Esophagus mucosa (tissue), 1 donor: ENCODE results near the gene SEC61G. TPM values are rescaled to one million over a fixed set of nuclear protein-coding genes. Genes with fewer than 3 reads are reported as not detected.

ENCODE experiments used
- ATAC-seq: fragments of 200-7000 bp; cut with Tn5 transposase; one replicate; pipeline ENCODE4 v1.9.1; 2020
- total RNA-seq: library from RNA; stranded (reverse); gene quantifications from one replicate; pipeline ENCODE4 v1.2.4, GENCODE V29; 2023
- donor health status: DM: yes; HTN: yes; CAD: no.

The SEC61G gene
- total RNA-seq, 1 donor from 2014 or later, result 71.4 TPM

DNA sequence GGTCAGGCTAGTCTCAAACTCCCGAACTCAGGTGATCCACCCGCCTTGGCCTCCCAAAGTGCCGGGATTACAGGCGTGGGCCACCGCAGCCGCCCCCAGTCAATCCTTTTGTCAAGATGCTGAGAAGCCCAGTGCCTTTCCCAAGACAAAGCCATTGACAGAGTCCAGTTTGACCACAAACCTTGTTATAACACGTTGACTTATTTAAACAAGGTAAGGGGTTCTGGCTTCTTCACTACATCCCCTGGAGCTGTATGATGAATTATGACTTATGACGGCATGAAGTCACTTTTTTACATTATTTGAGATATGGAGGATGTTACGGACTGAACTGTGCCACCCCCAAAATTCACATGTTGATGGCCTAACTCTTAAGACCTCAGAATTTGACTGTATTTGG lies 5.8 kb upstream of the SEC61G start:
- no peak for ATAC-seq

DNA sequence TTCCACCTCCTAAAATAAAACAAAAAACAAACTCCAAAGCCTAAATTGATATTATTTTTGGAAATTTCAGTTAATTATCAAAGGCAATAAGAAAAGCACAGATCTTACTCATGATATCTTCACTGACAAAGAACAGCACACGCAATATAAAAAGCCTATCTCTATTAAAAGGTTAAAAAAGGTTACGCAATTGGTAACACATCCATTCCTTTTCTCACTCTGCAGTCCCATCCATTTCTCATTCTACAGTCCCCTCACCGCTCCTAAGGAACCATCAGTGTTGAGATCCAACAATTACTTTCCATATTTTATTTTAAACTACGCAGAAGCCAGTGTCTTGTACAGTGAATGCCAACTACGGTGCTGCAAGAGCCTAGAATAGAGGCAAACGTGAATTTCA lies 1.3 kb downstream of the SEC61G start:
- ATAC-seq, result no peak

GRCh38 chr7:54749200-54749599 lies 9.8 kb downstream of the SEC61G start:
- ATAC-seq, result no peak

GRCh38 chr7:54747234-54747633 lies 11.8 kb downstream of the SEC61G start:
- no peak for ATAC-seq

- ATAC-seq, result no peak
Observed at GRCh38 chr7:54743580-54743979, 15.4 kb downstream of the SEC61G start.

- ATAC-seq, result no peak
Observed at GRCh38 chr7:54738737-54739136, 20.3 kb downstream of the SEC61G start.

DNA sequence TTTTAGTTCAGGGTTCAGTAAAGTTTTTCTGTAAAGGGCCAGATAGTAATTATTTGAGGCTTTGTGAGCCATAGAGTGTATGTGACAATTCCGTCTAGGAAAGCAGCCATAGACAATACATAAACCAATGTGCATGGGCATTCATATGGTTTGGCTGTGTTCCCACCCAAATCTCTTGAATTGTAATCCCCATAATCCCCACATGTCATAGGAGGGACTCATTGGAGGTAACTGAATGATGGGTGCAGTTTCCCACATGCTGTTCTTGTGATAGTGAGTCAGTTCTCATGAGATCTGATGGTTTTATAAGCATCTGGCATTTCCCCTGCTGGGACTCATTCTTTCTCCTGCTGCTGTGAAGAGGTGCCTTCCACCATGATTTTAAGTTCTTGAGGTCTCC lies 29.9 kb downstream of the SEC61G start:
- no peak for ATAC-seq

- no peak for ATAC-seq
Observed at GRCh38 chr7:54728411-54728810, 30.6 kb downstream of the SEC61G start.

DNA sequence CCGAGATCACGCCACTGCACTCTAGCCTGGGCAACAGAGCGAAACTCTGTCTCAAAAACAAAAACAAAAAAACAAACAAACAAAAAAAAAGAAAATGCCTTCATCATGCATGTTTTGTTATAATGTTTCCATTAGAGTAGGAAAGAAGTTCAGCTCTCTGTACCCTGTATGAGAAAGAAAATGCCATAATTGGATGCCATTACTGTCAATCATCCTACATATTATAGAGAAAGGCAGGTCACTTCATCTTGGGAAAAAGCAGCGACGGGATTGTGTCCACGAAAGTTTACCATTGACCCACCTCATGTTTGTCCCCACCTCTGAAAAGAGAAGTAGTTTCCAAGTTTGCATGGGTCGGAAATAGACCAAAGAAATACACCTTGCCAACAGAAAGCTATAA lies 33.8 kb downstream of the SEC61G start:
- ATAC-seq, result no peak

DNA sequence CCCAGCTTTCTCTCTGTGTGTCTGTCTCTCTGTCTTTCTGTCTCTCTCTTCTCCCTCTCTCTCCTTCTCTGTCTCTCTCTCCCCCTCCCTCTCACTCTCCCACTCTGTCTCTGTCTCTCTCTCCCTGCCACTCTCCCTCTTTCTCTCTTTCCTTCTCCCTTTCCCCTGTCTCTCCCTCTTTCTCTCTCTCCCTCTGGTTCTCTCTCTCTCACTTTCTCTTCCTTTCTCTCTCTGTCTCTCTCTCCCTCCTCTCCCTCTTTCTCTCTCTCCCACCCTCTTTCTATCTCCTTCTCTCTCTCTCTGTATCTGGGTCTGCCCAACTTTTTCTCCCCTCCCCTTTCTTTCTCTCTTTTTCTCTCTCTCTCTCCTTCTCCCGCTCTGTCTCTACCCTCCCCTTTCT lies 36.5 kb downstream of the SEC61G start:
- no peak for ATAC-seq

DNA sequence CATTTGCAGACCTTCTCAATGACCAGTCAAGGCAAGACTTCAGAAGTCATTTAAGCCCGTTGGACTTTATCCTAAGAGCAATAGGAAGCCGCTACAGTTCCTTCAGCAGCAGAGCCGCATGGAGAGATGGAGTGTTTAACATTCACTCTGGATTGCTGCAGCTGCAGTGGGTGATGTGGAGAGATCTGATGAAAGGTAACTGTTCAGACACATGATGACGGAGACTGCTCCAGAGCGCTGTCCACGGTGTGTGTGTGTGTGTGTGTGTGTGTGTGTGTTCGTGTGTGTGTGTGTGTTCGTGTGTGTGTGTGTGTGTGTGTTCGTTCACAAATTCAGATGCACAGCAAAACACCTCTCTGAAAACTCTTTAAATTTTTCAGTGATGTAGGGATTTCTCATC lies 37.0 kb downstream of the SEC61G start:
- no peak for ATAC-seq

DNA sequence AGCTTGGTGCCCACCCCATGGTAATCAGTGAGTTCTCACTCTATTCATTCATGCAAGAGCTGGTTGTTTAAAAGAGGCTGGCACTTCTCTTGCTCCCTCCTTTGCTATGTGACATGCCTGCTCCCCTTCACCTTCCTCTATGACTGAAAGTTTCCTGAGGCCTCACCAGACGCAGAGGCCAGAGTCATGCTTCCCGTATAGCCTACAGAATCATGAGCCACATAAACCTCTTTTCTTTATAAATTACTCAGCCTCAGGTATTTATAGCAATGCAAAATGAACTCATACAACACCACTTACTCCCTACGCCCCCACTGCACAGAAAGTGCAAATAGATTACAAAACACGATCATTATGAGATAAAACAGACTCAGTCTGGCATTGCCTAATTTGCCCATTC lies 39.0 kb downstream of the SEC61G start:
- ATAC-seq, result no peak

DNA sequence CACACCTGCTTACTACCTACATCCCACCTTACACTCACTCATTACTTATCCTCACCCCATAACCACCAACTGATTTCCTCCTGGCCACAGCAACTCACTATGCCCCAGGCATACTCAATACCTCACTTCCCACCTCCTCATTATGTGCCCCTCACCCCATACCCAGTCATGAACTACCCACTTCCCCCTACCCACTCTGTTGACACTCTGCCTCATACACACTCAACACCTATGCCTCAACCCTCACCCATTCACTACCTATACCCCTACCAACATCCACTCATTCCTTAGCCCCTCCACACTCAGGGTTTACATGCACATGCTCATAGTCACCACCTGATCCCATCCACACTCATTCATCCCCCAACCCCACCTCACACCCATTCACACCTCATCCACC lies 39.6 kb downstream of the SEC61G start:
- ATAC-seq, result no peak

- peak; percentile 80 for ATAC-seq
Observed at GRCh38 chr7:54712820-54713219, 46.2 kb downstream of the SEC61G start.

DNA sequence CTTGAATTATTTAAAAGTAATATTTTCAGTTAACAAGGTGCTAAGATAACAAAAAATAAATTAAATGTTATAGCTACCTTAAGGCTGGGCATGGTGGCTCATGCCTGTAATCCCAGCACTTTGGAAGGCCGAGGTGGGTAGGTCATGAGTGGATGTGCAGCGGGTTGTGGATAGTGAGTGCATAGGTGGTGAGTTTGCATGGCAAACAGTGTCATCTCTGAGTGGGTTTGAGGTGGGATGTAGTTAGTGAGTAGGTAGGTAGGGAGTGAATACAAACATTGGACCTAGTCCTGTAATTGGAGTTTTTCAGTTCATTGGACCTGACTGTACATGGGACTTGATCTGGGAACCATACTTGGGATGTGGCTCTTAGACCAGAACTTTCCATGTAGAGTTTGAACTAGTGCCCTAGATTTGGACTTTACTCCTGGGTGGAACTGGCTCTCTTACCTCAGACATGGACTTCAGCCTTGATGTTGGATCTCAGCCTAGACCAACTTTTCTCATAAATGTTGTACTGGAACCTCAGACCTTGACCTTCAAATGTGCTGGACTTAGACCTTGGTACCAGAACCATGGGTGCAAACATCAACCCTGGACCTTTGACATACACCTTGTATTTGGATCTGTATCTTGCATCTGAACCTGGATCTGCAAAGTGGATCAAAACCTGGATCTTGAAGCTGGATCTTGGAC lies 47.0 kb downstream of the SEC61G start:
- ATAC-seq, result no peak

- no peak for ATAC-seq
Observed at GRCh38 chr7:54709283-54709682, 49.7 kb downstream of the SEC61G start.

GRCh38 chr7:54705436-54705835 lies 53.6 kb downstream of the SEC61G start:
- peak; percentile 90 for ATAC-seq

DNA sequence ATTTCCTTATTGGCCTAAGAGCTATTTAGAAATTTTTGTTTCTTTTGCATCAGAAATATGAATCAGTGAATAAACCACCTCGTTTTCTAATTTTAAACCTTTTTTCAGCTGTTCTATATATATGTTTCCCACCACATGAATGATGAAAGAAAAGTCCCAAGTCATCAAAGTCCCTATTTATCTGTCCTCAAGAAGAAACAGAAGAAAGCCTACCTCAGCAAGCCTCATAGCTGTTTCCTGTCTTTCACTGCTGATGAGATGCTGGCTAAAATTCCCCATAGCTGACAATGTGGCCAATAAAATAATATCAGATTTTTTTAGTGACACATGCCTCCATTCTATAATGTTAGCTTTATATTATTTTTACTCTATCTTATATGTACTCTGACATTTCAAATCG lies 54.2 kb downstream of the SEC61G start:
- ATAC-seq, result no peak

Other genes starting within 250 kb of the SEC61G start
- gene VSTM2A, start 216.8 kb downstream of the SEC61G start, total RNA-seq, result not detected